Measurements from ENCODE around the gene ACTR5.

The ACTR5 gene

GRCh38 chr20:38779247-38780097 lies 31.2 kb downstream of the ACTR5 start:
- TF ChIP-seq CTCF (IDR thresholded peaks at IDR 0.05; ENCODE audit: low read depth, low read length) = no peak
- no peak overlapping the region for H3K4me3 ChIP-seq (ENCODE audit: low read depth, low read length)

- TF ChIP-seq CTCF (IDR thresholded peaks at IDR 0.05; ENCODE audit: low read depth, low read length) = no peak
- H3K4me3 ChIP-seq (ENCODE audit: low read depth, low read length) = no peak overlapping the region
Measured at GRCh38 chr20:38782275-38782674, 34.0 kb downstream of the ACTR5 start.

- no peak overlapping the region for H3K4me3 ChIP-seq (ENCODE audit: low read depth, low read length)
- no peak for TF ChIP-seq CTCF (IDR thresholded peaks at IDR 0.05; ENCODE audit: low read depth, low read length)
Measured at GRCh38 chr20:38787870-38788269, 39.6 kb downstream of the ACTR5 start.

- H3K4me3 ChIP-seq (ENCODE audit: low read depth, low read length) = no peak overlapping the region
- no peak for TF ChIP-seq CTCF (IDR thresholded peaks at IDR 0.05; ENCODE audit: low read depth, low read length)
Measured at GRCh38 chr20:38789503-38790199, 41.4 kb downstream of the ACTR5 start.

GRCh38 chr20:38790200-38791053 lies 42.2 kb downstream of the ACTR5 start:
- TF ChIP-seq CTCF (IDR thresholded peaks at IDR 0.05; ENCODE audit: low read depth, low read length) = peak; percentile 60
- no peak overlapping the region for H3K4me3 ChIP-seq (ENCODE audit: low read depth, low read length)

DNA sequence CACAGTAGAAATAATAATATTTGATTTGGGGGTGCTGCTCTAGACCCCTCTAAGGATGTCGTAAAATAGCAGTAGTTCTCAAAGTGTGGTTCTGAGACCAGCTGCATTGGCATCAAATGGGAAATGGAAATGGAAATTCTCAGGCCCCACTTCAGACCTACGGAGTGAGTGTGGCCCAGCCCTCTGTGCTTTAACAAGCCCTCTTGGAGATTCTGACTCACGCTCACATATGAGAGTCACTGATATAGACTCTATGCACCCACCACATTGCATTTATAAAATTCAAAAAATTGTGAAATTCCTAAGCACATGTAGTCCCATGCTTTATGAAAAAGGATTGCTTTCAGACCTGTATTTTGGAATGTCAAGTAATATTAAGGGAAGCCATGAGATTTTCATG lies 43.0 kb downstream of the ACTR5 start:
- H3K4me3 ChIP-seq (ENCODE audit: low read depth, low read length) = no peak overlapping the region
- no peak for TF ChIP-seq CTCF (IDR thresholded peaks at IDR 0.05; ENCODE audit: low read depth, low read length)
